Mammary epithelial cell (primary cell): ENCODE data around the gene TIGD3.

Experiments used
- CTCF ChIP-seq, 2 donors: IDR thresholded peaks in 1 of 2; conservative IDR thresholded peaks in 1 of 2; 2 replicates each; pipeline ENCODE4 v1.5.1; 2011 to 2012; ENCODE audit warnings: inconsistent platforms in 2 of 2, low read length in 2 of 2, mild to moderate bottlenecking in 2 of 2, control low read depth in 1 of 2, low read depth in 1 of 2; ENCODE audit not compliant: insufficient read depth in 1 of 2; ENCODE audit errors: extremely low read depth in 1 of 2
- EZH2 ChIP-seq: IDR thresholded peaks from 2 replicates; pipeline ENCODE4 v1.6.1; 2012; ENCODE audit warnings: low read length, inconsistent platforms, borderline replicate concordance

DNA sequence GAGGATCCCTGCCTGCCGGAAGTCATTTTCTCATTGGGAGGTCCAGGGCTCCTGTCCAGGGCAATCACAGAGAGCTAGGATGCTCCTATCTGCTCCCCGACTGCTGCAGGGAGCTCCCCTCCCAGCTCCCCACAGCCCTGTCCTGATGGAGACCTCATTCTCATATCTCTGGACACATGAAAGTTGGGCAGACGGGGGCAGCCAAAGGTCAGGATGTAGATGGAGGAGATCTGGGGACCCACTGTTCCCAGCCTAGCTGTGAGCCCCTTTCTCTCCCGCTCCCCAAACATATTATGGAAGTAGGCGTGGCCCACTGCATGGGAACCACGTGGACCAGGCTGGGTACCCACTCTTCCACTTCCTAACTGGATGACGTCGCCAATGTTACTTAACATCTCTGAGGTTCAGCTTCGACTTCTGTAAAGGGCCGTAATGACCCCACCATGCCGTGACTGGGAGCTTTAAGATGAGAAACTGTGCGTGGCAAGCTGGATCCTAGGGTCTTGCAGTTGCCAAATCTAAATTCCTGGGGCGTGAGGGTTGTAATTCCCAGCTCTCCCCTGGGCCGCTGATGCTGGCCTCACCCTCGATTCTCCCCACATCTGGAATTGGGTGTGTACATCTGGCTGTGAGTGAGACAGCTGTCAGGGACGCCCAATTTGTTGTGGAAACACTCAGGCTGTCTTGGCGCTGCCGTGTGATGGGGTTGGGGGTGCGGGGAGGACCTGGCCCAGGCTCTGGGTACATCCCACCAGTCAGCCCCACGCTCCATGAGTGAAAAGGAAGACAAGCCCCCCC lies 38.1 kb upstream of the TIGD3 start:
- TF ChIP-seq CTCF (conservative IDR thresholded peaks at IDR 0.05 in 1 of 2, IDR thresholded peaks at IDR 0.05 in 1 of 2; ENCODE audit: extremely low read depth in 1 of 2, insufficient read depth in 1 of 2, low read depth in 1 of 2, low read length in 2 of 2) (no peak), EZH2 (no peak)
